ENCODE data around the gene ANKS4B.

GRCh38 chr16:21264571-21265036 is 31.1 kb downstream of the ANKS4B start:
- TF ChIP-seq CTCF (IDR thresholded peaks at IDR 0.05), result no peak
- no peak for TF ChIP-seq POLR2A (IDR thresholded peaks at IDR 0.05)
- TF ChIP-seq EP300 (IDR thresholded peaks at IDR 0.05), result no peak
